IPS-NIHi7 (cell line): ENCODE results near the gene MLNR.

Experiments used
- DNase-seq: peaks from one replicate; pipeline ENCODE4 v3.0.0; 2012; ENCODE audit warnings: mixed read lengths; ENCODE audit errors: extremely low spot score

The MLNR gene

DNA sequence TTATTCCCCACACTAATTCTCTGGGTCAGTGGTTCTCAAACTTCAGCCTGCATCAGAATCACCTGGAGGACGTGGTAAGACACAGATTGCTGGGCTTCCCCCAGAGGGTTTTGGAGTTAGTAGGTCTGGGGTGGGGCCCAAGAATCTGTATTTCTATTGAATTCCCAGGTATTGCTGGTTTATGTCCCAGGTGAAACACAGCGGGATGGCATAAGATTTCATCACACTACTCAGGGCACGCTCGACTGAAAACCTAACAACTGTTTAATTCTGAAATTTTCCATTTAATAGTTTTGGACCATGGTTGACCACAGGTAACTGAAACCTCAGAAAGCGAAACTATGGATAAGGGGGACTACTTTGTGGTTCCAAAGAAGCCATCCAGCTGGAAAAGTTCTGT lies 6.5 kb downstream of the MLNR start:
- no peak for DNase-seq

DNA sequence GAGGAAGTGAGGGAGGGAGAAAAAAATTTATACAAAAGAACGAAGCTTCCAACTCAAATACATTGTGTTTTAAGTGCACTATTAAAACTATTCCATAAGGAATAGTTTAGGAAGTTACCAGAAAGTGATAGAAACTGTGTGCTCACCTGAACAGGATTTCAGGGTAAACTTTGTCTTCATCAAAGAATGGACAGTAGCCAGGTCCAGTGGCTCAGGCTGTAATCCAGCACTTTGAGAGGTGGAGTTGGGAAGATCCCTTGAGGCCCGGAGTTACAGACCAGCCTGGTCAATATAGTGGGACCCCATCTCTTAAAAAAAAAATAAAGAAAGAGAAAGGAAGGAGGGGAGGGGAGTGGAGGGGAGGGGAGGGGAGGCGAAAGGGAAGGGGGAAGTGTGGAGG lies 14.6 kb downstream of the MLNR start:
- DNase-seq, result no peak

DNA sequence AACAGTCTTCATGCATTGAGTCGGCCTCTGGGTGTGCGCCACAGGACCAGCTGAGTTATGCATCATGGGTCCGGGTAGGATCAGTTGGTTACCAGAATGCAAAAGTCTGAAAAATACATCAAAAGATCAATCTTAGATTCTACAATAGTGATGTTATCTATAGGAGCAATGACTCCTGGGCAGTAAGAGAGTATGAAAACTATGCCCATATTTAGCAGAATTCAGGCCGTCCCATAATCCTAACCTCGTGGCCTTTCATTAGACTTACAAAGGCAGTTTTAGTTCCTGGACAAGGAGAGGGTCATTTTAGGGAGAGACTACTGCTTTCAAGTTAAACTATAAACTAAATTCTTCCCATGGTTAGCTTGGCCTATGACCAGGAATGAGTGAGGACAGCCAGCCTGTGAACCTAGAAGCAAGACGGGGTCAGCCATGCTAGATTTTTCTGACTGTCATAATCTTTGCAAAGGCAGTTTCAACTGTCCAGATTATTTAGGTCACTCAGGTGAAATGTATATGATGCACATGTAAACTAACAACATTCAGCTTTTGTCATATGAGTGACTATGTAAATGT lies 15.8 kb downstream of the MLNR start:
- no peak for DNase-seq

GRCh38 chr13:49238621-49239020 lies 18.5 kb downstream of the MLNR start:
- DNase-seq, result no peak

- DNase-seq, result peak; percentile 41
Observed at GRCh38 chr13:49240017-49240416, 19.9 kb downstream of the MLNR start.

DNA sequence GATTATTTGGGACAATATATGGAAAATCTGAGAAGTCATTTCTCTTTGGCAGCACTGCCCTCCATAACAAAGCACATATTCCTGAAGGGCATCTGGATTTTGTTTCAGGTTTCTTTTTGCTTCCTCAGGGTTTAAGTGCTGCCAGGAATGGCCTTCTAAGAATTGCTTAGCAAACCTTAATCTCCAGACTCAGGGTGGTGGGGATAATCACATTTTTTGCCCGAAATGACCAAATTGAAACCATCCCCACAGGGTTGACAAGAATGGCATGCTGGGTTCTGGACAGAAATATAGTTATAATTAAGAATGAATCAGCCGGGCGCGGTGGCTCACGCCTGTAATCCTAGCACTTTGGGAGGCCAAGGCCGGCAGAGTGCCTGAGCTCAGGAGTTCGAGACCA lies 21.2 kb downstream of the MLNR start:
- no peak for DNase-seq

- no peak for DNase-seq
Observed at GRCh38 chr13:49245101-49245500, 25.0 kb downstream of the MLNR start.

GRCh38 chr13:49246850-49247642 lies 26.9 kb downstream of the MLNR start:
- no peak for DNase-seq

DNA sequence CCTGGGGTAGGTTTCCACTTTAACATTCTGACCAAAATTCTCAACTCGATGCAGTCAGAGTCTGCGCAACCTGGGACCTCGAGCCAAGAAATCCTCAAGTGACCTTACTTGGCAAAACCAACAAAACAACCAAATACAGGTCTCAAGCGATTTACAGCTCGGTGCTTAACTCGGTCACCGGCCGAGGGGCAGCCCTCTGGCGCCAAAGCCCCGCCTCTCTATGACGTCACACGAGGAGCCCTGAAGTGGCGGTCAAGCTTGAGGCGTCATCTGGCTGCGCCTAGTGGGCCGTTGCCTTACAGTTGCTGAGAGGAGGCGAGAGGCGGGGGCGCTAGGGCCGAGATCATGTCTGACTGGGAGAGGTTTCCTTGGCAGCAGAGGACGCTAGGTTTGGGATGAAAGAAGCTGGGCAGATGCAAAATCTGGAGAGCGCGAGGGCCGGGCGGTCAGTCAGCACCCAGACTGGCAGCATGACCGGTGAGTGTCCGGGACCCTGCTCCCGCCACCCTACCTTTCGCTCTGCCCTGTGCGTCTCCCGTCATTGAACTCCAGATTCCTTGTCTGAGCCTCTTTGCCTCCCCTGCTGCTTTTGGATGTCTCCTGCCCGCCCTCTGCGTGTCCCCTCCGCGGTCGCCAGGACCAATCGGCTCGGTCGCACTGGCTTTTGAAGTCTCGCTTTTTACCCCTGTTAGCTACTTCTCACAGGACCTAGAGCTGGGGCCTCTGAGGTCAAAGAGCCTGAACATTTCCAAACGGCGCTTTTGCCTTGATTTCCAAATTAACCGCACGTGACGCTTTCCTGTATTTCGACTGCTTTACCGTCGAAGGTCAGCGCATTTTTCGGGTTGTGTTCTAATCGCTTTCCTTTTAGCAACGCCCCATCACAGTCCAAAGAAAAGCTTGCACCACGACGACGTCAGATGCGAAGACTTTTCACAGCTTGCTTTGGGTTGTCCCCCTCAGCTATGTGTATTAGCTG lies 27.8 kb downstream of the MLNR start, which contains the start of gene CDADC1:
Gene CDADC1, plus strand, starts transcription at position 283 of the 979 bp plus-strand sequence. Its CDS starts 113 bp downstream, at position 396.
- peak; percentile 98 for DNase-seq

- peak; percentile 15 for DNase-seq
Observed at GRCh38 chr13:49248622-49249002, 28.5 kb downstream of the MLNR start.

GRCh38 chr13:49251326-49251725 lies 31.2 kb downstream of the MLNR start:
- DNase-seq, result no peak

- DNase-seq, result no peak
Observed at GRCh38 chr13:49253310-49253709, 33.2 kb downstream of the MLNR start.

DNA sequence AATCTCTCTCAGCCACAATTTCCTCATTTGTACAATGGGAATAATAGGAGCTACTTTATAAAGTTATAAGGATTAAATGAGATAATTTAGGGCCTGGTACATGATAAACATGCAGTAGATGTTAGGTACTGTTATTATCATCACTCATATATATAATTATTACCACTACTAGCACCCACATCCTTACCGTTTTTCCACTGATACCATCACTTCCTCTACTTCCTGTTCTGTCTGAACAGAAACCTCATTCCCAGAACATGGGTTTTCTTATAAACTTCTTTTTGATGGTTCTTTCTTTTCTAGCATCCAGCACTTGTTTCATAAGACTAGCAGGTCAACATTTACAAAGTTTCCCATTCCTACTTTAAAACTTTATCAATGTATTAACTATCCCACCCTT lies 33.9 kb downstream of the MLNR start:
- no peak for DNase-seq

- DNase-seq, result no peak
Observed at GRCh38 chr13:49256841-49257240, 36.7 kb downstream of the MLNR start.

DNA sequence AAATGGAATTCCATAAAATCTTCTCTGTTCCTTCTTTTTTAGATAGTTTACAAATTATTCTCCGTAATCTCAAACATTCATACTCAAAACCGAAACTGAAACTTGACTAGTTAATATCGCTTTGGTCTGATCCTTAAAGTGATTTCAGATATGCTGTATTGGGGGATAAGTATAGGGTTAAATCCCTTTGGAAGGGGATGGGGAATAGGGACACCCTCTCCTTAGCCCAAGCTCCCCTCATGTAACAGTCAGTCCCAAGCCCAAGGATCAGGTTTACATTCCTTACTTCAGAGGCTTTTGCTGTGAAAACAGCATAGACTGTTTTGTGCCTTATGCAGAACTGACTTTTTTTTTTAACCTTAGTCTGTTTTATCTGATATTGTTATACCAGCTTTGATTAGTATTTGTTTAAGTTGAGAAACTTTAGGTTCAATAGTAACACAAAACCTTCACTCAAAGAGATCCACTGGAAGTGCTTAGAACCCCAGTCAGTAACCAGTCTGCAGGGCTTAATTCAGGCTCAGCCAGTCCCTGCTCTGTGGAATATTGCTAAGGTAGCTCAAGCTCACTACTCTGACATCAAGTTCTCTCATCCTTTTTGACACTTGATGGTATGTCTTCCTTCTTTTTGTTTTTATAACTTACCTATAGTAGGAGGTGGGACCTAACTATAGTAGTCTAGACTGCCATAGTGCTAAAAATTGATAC lies 38.1 kb downstream of the MLNR start:
- DNase-seq, result no peak

DNA sequence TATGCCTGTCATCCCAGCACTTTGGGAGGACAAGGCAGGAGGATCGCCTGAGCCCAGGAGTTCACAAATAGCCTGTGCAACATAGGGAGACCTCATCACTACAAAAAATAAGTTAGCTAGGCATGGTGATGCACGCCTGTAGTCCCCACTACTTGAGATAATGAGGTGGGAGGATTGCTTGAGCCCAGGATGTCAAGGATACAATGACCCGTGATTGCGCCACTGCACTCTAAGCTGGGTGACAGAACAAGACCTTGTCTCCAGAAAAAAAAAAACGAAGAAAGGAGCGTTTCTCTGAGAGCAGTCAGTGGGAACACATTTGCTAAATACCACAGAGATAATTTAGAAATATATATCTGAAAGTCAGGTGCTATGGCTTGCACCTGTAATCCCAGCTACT lies 39.4 kb downstream of the MLNR start:
- DNase-seq, result no peak

- no peak for DNase-seq
Observed at GRCh38 chr13:49262634-49263033, 42.5 kb downstream of the MLNR start.

DNA sequence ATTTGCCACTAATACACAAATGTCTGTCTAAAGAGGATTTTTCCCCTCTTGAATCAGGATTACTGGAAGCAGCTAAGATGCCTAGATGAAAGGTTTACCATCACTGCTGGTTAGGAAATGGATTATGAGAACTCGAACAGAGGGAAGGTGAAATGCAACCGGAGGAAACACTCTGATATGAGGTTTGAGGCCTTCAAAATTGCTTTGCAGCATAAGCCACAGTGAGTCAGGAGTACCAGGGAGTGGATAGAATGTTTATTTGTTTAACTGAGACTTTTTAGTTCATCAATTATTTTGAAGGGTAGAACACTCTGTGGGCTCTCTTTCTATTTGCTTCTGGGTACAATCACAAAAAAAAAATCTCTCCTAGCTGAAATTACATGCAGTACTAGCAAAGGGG lies 45.7 kb downstream of the MLNR start:
- no peak for DNase-seq

- DNase-seq, result no peak
Observed at GRCh38 chr13:49271264-49271663, 51.1 kb downstream of the MLNR start.
